Trophoblast cell (in vitro differentiated cells and primary cell): ENCODE results near the gene PHPT1.
A peak's percentile ranks its signal among the peaks of the same experiment; 100 is the strongest.

ENCODE experiments used
- DNase-seq, 2 donors: peaks; one replicate each; pipeline ENCODE4 v3.0.0-alpha.2; 2016
- H2AFZ ChIP-seq: 2 replicates; pipeline ENCODE4 v1.6.1; 2013; ENCODE audit warnings: low read length, moderate library complexity, mild to moderate bottlenecking; ENCODE audit not compliant: insufficient read depth, poor library complexity
- H2AK5ac ChIP-seq: 2 replicates; pipeline ENCODE4 v1.6.1; 2013; ENCODE audit warnings: mild to moderate bottlenecking, low read length
- H2BK120ac ChIP-seq: 2 replicates; pipeline ENCODE4 v1.6.1; 2013; ENCODE audit warnings: low read length, mild to moderate bottlenecking, moderate library complexity; ENCODE audit not compliant: insufficient read depth, poor library complexity
- H2BK12ac ChIP-seq: 2 replicates; pipeline ENCODE4 v1.6.1; 2013; ENCODE audit warnings: mild to moderate bottlenecking, low read length, moderate library complexity
- H2BK5ac ChIP-seq: 2 replicates; pipeline ENCODE4 v1.6.1; 2013; ENCODE audit warnings: low read length, low read depth, moderate library complexity, mild to moderate bottlenecking; ENCODE audit not compliant: poor library complexity
- H3K14ac ChIP-seq: 2 replicates; pipeline ENCODE4 v1.6.1; 2013; ENCODE audit warnings: mild to moderate bottlenecking, low read length
- H3K18ac ChIP-seq: 2 replicates; pipeline ENCODE4 v1.6.1; 2013; ENCODE audit warnings: mild to moderate bottlenecking, low read length
- H3K23ac ChIP-seq: 2 replicates; pipeline ENCODE4 v1.6.1; 2013; ENCODE audit warnings: low read length
- H3K27ac ChIP-seq: 2 replicates; pipeline ENCODE4 v1.5.1; 2013; ENCODE audit warnings: low read depth, mild to moderate bottlenecking, inconsistent platforms, low read length, moderate library complexity
- H3K27me3 ChIP-seq: 2 replicates; pipeline ENCODE4 v1.6.1; 2013; ENCODE audit warnings: inconsistent platforms, mild to moderate bottlenecking, low read length, moderate library complexity; ENCODE audit not compliant: insufficient read depth
- H3K36me3 ChIP-seq, 2 experiments: 1 replicate in 1 of 2; 2 replicates in 1 of 2; pipeline ENCODE4 v1.6.1; 2013; ENCODE audit warnings: low read length in 2 of 2, mild to moderate bottlenecking in 2 of 2, moderate library complexity in 1 of 2; ENCODE audit not compliant: insufficient read depth in 2 of 2, control insufficient read depth in 1 of 2
- H3K4ac ChIP-seq: 2 replicates; pipeline ENCODE4 v1.6.1; 2013; ENCODE audit warnings: low read depth, mild to moderate bottlenecking, low read length, moderate library complexity
- H3K4me1 ChIP-seq, 2 experiments: 1 replicate in 1 of 2; 2 replicates in 1 of 2; pipeline ENCODE4 v1.6.1; 2013; ENCODE audit warnings: low read length in 2 of 2, mild to moderate bottlenecking in 2 of 2, moderate library complexity in 1 of 2; ENCODE audit not compliant: insufficient read depth in 2 of 2, control insufficient read depth in 1 of 2
- H3K4me2 ChIP-seq: 2 replicates; pipeline ENCODE4 v1.6.1; 2013; ENCODE audit warnings: inconsistent platforms, mild to moderate bottlenecking, low read length, moderate library complexity
- H3K4me3 ChIP-seq: 2 replicates; pipeline ENCODE4 v1.5.1; 2013; ENCODE audit warnings: mild to moderate bottlenecking, low read depth, low read length, inconsistent platforms
- H3K79me1 ChIP-seq: one replicate; pipeline ENCODE4 v1.6.1; 2013; ENCODE audit warnings: low read length
- H3K79me2 ChIP-seq: 2 replicates; pipeline ENCODE4 v1.6.1; 2013; ENCODE audit warnings: low read length, mild to moderate bottlenecking; ENCODE audit not compliant: control insufficient read depth, insufficient read depth, poor library complexity
- H3K9ac ChIP-seq: 2 replicates; pipeline ENCODE4 v1.6.1; 2013; ENCODE audit warnings: mild to moderate bottlenecking, low read length
- H3K9me3 ChIP-seq: 2 replicates; pipeline ENCODE4 v1.6.1; 2013; ENCODE audit warnings: low read depth, mild to moderate bottlenecking, control low read depth, inconsistent platforms, low read length; ENCODE audit not compliant: insufficient read depth
- H4K12ac ChIP-seq: 2 replicates; pipeline ENCODE4 v1.6.1; 2013; ENCODE audit warnings: low read depth, mild to moderate bottlenecking, low read length, moderate library complexity
- H4K8ac ChIP-seq: 2 replicates; pipeline ENCODE4 v1.6.1; 2013; ENCODE audit warnings: low read depth, mild to moderate bottlenecking, low read length, moderate library complexity
- H4K91ac ChIP-seq: one replicate; pipeline ENCODE4 v1.6.1; 2013; ENCODE audit warnings: low read depth, mild to moderate bottlenecking, low read length, moderate library complexity
- WGBS: extraction: QIAGEN DNeasy Blood & Tissue Kit; methylation state at CpG from one replicate; pipeline ENCODE4 v1.1.7; 2013; ENCODE audit warnings: missing lambda C conversion rate; ENCODE audit not compliant: insufficient read length, insufficient coverage; ENCODE audit errors: extremely low coverage; 5-methylcytosine and 5-hydroxymethylcytosine counted together

Gene PHPT1

DNA sequence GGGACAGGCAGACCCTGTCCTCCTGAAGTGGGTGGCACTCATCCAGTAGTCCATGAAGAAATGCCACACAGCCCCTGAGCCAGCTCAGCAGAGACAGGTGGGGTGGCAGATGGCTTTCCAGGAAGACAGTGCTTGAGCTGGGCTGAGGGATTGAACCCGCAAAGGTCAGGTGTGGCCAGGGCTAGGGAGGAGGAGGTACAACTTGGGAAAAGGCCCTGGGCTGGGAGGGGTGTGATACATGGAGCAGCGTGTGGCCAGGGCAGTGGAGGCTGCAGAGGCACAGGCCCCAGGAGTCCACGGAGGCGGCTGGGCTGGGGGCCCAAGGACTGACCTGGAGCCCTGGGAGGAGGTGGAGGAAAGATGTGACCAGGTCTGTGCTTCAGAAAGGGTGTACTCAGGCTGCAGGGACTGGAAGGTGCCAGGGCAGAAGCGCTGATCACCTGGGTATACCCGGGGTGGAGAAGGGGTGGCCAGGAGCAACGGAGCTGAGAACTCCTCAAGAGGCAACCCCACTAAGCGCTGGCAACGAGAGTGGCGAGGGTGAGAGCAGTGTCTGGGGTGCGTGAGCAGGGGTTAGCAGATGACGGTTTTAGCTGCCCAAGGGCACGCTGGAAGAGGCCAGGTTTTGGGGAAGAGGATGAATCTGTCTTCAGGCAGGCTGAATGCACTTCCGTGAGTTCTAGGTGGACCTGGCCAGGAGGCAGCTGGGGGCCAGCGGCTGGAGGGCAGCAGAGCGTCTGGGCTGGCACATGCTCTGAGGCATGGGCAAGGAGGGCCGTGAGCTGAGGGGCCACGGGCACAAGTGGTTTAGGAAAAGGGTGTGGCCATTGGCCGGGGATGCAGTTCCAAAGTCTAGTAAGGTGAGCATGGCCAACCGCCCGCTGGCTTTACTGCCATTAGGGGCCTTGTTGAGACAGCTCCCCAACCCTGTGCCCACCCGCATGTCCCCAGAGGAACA, 45.4 kb upstream of the PHPT1 start:
- H2BK120ac ChIP-seq, result no peak overlapping the region
- H3K4ac ChIP-seq, result no peak overlapping the region
- no peak overlapping the region for H3K9ac ChIP-seq
- H3K27ac ChIP-seq, result no peak overlapping the region
- no peak overlapping the region for H3K4me2 ChIP-seq
- no peaks in the 10 kb centered on the region for H3K27me3 ChIP-seq
- H2AK5ac ChIP-seq, result peak overlapping the region; percentile 29
- H2BK12ac ChIP-seq, result no peak overlapping the region
- H4K91ac ChIP-seq, result peak overlapping the region; percentile 62
- H4K8ac ChIP-seq, result no peak overlapping the region
- H3K36me3 ChIP-seq, result peaks cover 10 to 15% of the 10 kb centered on the region in 2 experiments
- H2BK5ac ChIP-seq, result no peak overlapping the region
- no peak overlapping the region for H3K18ac ChIP-seq
- H2AFZ ChIP-seq, result no peak overlapping the region
- no peak for DNase-seq
- peaks cover 23 to 27% of the 10 kb centered on the region in 2 experiments for H3K4me1 ChIP-seq
- no peak overlapping the region for H3K14ac ChIP-seq
- H3K79me1 ChIP-seq, result peaks cover 22% of the 10 kb centered on the region
- no peak overlapping the region for H4K12ac ChIP-seq
- no peak overlapping the region for H3K4me3 ChIP-seq
- peaks cover 11% of the 10 kb centered on the region for H3K79me2 ChIP-seq
- no CpG with 5 or more reads among the region's 22 CpGs for WGBS
- H3K23ac ChIP-seq, result no peak overlapping the region
- no peaks in the 10 kb centered on the region for H3K9me3 ChIP-seq

DNA sequence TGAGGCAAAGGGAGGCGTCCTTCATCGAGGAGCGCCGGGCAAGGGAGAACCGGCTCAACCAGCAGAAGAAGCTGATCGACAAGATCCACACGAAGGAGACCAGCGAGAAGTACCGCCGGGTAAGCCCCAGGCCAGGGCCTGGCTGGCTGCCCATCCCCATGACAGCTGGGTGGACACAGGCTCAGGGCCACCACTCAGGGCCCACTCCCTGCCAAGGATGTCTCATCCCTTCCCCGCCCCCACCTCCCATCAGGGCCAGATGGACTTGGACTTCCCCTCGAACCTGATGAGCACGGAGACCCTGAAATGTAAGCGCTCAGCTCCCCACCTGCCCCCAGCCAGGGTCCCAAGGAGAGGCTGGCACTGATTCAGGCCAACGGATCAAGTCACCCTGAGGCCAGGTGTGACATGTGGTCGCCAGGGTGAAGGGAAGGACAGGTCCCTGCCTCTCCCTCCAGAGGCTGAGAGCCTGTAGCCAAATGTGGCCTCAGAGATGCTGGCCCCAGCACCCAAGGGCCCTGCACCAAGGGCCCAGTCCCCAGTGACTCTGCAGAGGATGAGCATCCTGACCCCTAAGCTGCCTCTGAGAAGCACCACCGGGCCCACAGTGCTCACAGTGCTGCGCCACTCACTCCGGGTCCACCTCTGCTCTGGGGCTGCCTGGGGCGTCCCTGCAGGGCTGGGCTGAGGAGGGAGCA, 44.6 kb upstream of the PHPT1 start:
- no peak overlapping the region for H3K4me2 ChIP-seq
- peaks cover 22% of the 10 kb centered on the region for H3K79me1 ChIP-seq
- H4K12ac ChIP-seq, result no peak overlapping the region
- H4K8ac ChIP-seq, result no peak overlapping the region
- H3K27ac ChIP-seq, result no peak overlapping the region
- peak; percentile 82 to 83 for DNase-seq
- H3K79me2 ChIP-seq, result peaks cover 14% of the 10 kb centered on the region
- H2BK5ac ChIP-seq, result no peak overlapping the region
- H3K36me3 ChIP-seq, result peaks cover 10 to 16% of the 10 kb centered on the region in 2 experiments
- H2BK120ac ChIP-seq, result no peak overlapping the region
- no peak overlapping the region for H3K4me3 ChIP-seq
- H3K14ac ChIP-seq, result no peak overlapping the region
- no peak overlapping the region for H3K4ac ChIP-seq
- H3K9me3 ChIP-seq, result no peaks in the 10 kb centered on the region
- no peak overlapping the region for H2AK5ac ChIP-seq
- no CpG with 5 or more reads among the region's 20 CpGs for WGBS
- peaks cover 18 to 23% of the 10 kb centered on the region in 2 experiments for H3K4me1 ChIP-seq
- H3K9ac ChIP-seq, result no peak overlapping the region
- H2AFZ ChIP-seq, result no peak overlapping the region
- H3K18ac ChIP-seq, result no peak overlapping the region
- no peak overlapping the region for H2BK12ac ChIP-seq
- H3K27me3 ChIP-seq, result no peaks in the 10 kb centered on the region
- peak overlapping the region; percentile 62 for H4K91ac ChIP-seq
- H3K23ac ChIP-seq, result no peak overlapping the region

DNA sequence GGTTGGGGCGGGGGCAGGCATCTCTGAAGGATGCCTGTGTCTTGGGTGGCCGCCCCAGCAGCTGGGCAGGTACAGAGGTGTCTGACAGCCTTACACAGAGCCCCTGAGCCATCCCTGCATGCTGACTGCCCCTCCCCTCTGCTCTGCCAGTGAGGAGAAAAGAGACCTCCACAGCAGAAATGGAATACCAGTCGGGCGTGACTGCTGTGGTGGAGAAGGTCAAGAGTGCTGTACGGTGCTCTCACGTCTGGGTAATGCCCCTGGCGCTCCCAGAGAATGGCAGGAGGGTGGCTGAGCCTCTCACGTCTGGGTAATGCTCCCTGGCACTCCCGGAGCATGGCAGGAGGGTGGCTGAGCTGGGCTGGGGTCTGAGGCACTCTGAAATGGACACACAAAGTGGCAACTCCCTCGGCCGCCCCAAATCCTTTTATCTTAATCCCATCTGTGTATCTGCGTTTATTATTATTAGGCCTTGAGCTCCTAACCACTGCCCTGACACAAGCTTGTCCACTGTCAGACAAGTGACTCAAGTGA, 43.9 kb upstream of the PHPT1 start:
- Histone ChIP-seq H3K4me3 (no peak overlapping the region), H2AK5ac (no peak overlapping the region), H4K12ac (no peak overlapping the region), H3K4me2 (no peak overlapping the region), H3K9me3 (no peaks in the 10 kb centered on the region), H2AFZ (no peak overlapping the region), H3K79me1 (peaks cover 21% of the 10 kb centered on the region), H2BK5ac (no peak overlapping the region), H4K91ac (no peak overlapping the region), H3K14ac (no peak overlapping the region), H3K9ac (no peak overlapping the region), H3K4me1 (peaks cover 15 to 22% of the 10 kb centered on the region in 2 experiments), H2BK12ac (no peak overlapping the region), H3K36me3 (peaks cover 12 to 20% of the 10 kb centered on the region in 2 experiments), H3K23ac (no peak overlapping the region), H3K79me2 (peaks cover 17% of the 10 kb centered on the region), H3K18ac (no peak overlapping the region), H3K4ac (no peak overlapping the region), H2BK120ac (no peak overlapping the region), H3K27ac (no peak overlapping the region), H3K27me3 (no peaks in the 10 kb centered on the region), H4K8ac (no peak overlapping the region)
- WGBS, result no CpG with 5 or more reads among the region's 12 CpGs
- no peak for DNase-seq

GRCh38 chr9:136806067-136806466, 43.1 kb upstream of the PHPT1 start:
- Histone ChIP-seq H2BK120ac (no peak overlapping the region), H3K14ac (no peak overlapping the region), H3K23ac (no peak overlapping the region), H2AFZ (no peak overlapping the region), H2AK5ac (no peak overlapping the region), H3K4me3 (no peak overlapping the region), H3K9ac (no peak overlapping the region), H3K27ac (no peak overlapping the region), H2BK12ac (no peak overlapping the region), H3K36me3 (peaks cover 13 to 24% of the 10 kb centered on the region in 2 experiments), H3K9me3 (no peaks in the 10 kb centered on the region), H3K27me3 (no peaks in the 10 kb centered on the region), H3K4me1 (peaks cover 12 to 17% of the 10 kb centered on the region in 2 experiments), H4K91ac (no peak overlapping the region), H3K4me2 (no peak overlapping the region), H4K8ac (no peak overlapping the region), H2BK5ac (no peak overlapping the region), H3K79me1 (peaks cover 17% of the 10 kb centered on the region), H3K79me2 (peaks cover 17% of the 10 kb centered on the region), H4K12ac (no peak overlapping the region), H3K4ac (no peak overlapping the region), H3K18ac (no peak overlapping the region)
- WGBS, result no CpG with 5 or more reads among the region's 10 CpGs
- no peak for DNase-seq
